Mammary epithelial cell (primary cell): Measurements from ENCODE around the gene RNF141.

Source experiments
- CTCF ChIP-seq, 2 donors: IDR thresholded peaks in 1 of 2; conservative IDR thresholded peaks in 1 of 2; 2 replicates each; pipeline ENCODE4 v1.5.1; 2011 to 2012; ENCODE audit warnings: inconsistent platforms in 2 of 2, low read length in 2 of 2, mild to moderate bottlenecking in 2 of 2, control low read depth in 1 of 2, low read depth in 1 of 2; ENCODE audit not compliant: insufficient read depth in 1 of 2; ENCODE audit errors: extremely low read depth in 1 of 2
- EZH2 ChIP-seq: IDR thresholded peaks from 2 replicates; pipeline ENCODE4 v1.6.1; 2012; ENCODE audit warnings: low read length, inconsistent platforms, borderline replicate concordance

GRCh38 chr11:10483584-10483983, 57.4 kb downstream of the RNF141 start:
- TF ChIP-seq CTCF (conservative IDR thresholded peaks at IDR 0.05 in 1 of 2, IDR thresholded peaks at IDR 0.05 in 1 of 2; ENCODE audit: extremely low read depth in 1 of 2, insufficient read depth in 1 of 2, low read depth in 1 of 2, low read length in 2 of 2) (no peak), EZH2 (no peak)
